GM18868 (cell line): ENCODE results near the gene KRTAP10-8.
"Not testable (repeated sequence)": the region's sequence is repeated elsewhere in the genome, so short reads cannot be mapped to it uniquely, and the experiment has no call there.

Experiments
- ATAC-seq: cut with Tn5 transposase; IDR thresholded peaks from one replicate; pipeline ENCODE4 v1.9.1; 2021; ENCODE audit warnings: mild to moderate bottlenecking, moderate library complexity; ENCODE audit not compliant: unreplicated experiment

KRTAP10-8 gene

GRCh38 chr21:44612029-44612486 is at the start of gene KRTAP10-8:
TSS of gene KRTAP10-8 (plus strand) at chr21:44612079. CDS start at chr21:44612101, 22 bp downstream.
- no peak for ATAC-seq

GRCh38 chr21:44564099-44564498 is 47.8 kb upstream of the KRTAP10-8 start:
- ATAC-seq: no peak

GRCh38 chr21:44564886-44565598 is 46.8 kb upstream of the KRTAP10-8 start:
- ATAC-seq: no peak

- no peak for ATAC-seq
Observed at GRCh38 chr21:44566403-44566802, 45.5 kb upstream of the KRTAP10-8 start.

GRCh38 chr21:44567481-44568171 is 44.3 kb upstream of the KRTAP10-8 start:
- no peak for ATAC-seq

GRCh38 chr21:44568261-44568660 is 43.6 kb upstream of the KRTAP10-8 start:
- ATAC-seq: no peak

- ATAC-seq: no peak
Observed at GRCh38 chr21:44568667-44569556, 43.0 kb upstream of the KRTAP10-8 start.

- ATAC-seq: no peak
Observed at GRCh38 chr21:44569861-44570517, 41.9 kb upstream of the KRTAP10-8 start.

GRCh38 chr21:44571296-44571695 is 40.6 kb upstream of the KRTAP10-8 start:
- ATAC-seq: no peak

- no peak for ATAC-seq
Observed at GRCh38 chr21:44571844-44572782, 39.8 kb upstream of the KRTAP10-8 start.

GRCh38 chr21:44572959-44573583 is 38.8 kb upstream of the KRTAP10-8 start:
- ATAC-seq: no peak

GRCh38 chr21:44573630-44574456 is 38.0 kb upstream of the KRTAP10-8 start, which contains the start of gene KRTAP10-4:
TSS of gene KRTAP10-4 (plus strand) at chr21:44573729. CDS start at chr21:44573759, 30 bp downstream.
- not testable (repeated sequence) for ATAC-seq

- ATAC-seq: no peak
Observed at GRCh38 chr21:44574457-44575306, 37.2 kb upstream of the KRTAP10-8 start.

GRCh38 chr21:44575307-44576024 is 36.4 kb upstream of the KRTAP10-8 start:
- ATAC-seq: no peak

GRCh38 chr21:44576025-44576420 is 35.9 kb upstream of the KRTAP10-8 start:
- ATAC-seq: no peak

GRCh38 chr21:44578371-44579055 is 33.4 kb upstream of the KRTAP10-8 start:
- ATAC-seq: no peak
